ACHN (cell line): ENCODE measurements around the gene FGFBP3.

ENCODE experiments used
- DNase-seq: peaks from one replicate; pipeline ENCODE4 v3.0.0-alpha.2; 2015
- in situ Hi-C: cut with HindIII; loops from 2 replicates; pipeline ENCODE4 v1.10.0; 2017; ENCODE audit warnings: low sequenced_read_pairs, low pct_ligation_motif_present, low pct_unique_long_range_greater_than_20kb

Gene FGFBP3, protein sequence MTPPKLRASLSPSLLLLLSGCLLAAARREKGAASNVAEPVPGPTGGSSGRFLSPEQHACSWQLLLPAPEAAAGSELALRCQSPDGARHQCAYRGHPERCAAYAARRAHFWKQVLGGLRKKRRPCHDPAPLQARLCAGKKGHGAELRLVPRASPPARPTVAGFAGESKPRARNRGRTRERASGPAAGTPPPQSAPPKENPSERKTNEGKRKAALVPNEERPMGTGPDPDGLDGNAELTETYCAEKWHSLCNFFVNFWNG

DNA sequence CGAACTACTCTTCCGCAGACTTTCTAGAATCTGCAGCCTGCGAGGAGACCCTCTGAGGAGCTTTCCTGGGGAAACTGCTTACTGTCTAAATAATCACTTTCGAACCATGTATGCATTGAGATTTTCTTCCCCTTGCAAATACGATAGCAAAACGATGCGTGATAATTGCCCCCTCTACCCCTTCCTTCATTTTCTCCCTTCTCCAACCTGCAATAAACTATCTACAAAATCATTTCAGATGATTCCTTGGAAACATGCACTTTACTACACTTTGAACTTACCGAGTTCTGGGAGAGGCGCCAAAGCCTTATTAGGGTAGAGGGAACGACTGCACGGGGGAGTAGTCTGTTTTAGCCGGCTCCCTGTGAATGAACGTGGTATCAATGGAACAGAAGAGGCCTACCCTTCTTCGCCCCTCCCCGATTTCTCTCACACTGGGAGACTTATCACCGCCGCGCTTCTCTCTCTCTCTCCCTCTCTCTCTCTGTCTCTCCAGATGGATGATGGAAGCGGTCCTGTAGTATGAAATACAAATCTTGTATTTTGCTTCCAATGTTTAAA lies at the start of gene FGFBP3:
TSS of gene FGFBP3 (minus strand) at position 370 of the 561 bp plus-strand sequence. CDS start 517 bp downstream, outside the sequence.
- DNase-seq = peak; percentile 71
- in situ Hi-C loops = no loop called here

DNA sequence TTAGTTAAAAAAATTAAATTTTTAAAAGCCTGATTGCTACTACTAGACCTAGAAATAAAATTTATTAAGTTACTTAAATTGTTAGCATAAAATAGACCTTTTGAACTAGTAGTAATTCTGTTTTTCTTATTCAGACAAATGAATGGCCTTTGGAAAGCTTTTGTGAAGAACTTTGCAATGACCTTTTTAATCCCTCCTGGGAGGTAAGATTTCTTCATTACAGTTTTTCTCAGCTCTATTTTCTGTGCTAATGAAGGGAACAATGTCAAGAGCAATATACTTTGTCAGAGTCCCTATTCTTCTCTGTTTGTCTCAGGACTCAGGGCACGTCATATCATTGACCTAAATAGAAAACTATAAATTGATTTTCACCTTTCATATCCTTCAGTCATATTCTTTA lies 47.8 kb upstream of the FGFBP3 start:
- in situ Hi-C loops = no loop called here
- no peak for DNase-seq

DNA sequence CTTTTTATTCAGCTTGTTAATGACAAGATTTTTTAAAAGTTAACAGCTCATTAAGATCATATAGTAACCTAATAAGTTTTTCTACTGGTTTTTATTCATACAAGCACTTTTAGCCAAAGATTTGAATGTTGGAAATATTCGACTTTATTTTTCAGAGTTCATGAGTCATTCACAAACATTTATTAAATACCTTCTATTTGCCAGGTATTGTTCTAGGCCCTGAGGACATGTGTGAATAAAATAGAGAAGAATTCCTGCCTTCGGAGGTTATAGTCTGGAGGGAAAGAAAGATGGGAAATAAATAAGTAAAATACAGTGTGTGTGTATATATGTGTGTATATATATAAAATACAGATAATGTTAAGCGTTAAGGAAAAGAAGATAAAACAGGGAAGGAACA lies 45.8 kb upstream of the FGFBP3 start:
- no peak for DNase-seq
- in situ Hi-C loops = no loop called here

DNA sequence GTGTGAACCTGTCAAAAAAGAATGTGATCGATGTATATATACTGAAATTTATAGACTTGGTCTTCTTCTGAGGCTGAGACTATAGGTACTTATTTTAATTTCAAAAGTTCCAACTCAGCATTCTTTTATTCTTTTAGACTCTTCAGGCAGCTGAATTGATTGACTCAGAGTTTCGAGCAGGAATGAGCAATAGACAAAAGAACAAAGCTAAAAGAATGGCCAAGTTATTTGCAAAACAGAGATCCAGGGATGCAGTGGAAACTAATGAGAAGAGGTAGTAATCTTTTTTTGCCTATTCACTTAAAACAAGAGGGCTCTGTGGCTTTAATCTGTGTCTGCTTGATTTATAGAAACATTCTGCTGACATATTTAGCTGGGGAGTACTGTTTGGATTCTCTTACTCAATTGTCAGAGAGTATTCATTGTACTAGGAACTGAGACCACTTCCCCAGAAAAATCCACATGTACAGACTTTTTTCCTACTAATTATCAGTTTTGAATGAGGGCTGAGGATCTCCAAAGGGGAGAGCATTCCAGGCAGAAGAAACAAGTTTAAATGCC lies 44.4 kb upstream of the FGFBP3 start:
- in situ Hi-C loops = no loop called here
- no peak for DNase-seq

DNA sequence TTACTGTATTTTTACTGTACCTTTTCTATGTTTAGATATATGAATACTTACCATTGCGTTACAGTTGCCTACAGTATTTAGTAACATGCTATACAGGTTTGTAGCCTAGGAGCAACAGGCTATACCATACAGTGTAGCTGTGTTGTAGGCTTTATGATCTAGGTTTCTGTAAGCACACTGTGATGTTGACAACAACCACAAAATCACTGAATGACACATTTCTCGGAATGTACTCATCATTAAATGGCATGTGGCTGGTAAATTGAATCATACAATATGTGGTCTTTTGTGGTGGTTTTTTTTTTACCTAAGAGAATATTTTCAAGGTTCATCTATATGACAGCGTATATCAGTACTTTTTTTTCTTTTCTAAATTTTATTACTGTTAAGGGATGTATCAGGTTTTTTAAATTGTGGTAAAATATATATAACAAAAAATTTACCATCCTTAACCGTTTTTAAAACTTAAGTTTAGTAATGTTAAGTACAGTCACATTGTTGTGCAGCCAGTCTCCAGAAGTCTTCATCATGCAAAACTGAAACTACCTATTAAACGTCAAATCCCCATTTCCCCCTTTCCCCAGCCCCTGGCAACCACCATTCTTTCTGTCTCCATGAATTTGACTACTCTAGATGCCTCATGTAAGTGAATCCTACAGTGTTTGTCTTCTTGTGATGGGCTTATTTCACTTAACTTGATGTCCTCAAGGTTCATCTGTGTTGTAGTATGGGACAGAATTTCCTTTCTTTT lies 35.8 kb upstream of the FGFBP3 start:
- peak; percentile 9 for DNase-seq
- in situ Hi-C loops = no loop called here

DNA sequence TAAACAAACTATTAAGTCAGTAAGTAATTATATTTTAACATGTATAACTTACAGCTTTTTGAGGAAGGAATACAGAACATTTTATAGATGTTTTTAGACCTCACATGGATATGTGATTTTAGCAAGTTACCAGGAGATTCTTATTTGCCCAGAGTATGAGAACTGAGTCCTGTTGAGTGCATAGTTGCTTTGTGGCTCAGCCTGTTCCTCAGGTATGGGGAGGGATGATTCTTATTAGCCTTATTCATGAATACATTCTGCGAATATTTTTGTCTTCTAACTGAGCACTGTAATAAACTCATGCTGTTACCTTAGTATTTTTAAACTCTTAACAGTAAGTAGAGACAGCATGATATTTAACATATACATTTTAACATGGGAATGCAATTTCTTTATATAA lies 32.1 kb upstream of the FGFBP3 start:
- no peak for DNase-seq
- in situ Hi-C loops = no loop called here

DNA sequence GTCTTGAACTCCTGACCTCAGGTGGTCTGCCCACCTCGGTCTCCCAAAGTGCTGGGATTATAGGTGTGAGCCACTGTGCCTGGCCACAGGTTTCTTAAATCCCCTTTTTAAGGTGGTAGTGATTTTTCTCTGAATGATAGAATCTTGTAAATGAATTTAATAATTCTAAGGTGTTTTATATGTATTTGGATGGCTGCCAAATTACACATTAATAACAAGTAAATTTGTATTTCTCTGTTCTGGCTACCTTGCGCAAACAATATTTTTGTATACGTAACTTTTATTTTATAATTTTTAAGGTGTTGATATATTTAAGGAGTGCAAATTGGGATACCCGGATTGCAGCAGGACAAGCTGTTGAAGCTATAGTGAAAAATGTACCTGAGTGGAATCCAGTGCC lies 30.4 kb upstream of the FGFBP3 start:
- in situ Hi-C loops = no loop called here
- DNase-seq = no peak

DNA sequence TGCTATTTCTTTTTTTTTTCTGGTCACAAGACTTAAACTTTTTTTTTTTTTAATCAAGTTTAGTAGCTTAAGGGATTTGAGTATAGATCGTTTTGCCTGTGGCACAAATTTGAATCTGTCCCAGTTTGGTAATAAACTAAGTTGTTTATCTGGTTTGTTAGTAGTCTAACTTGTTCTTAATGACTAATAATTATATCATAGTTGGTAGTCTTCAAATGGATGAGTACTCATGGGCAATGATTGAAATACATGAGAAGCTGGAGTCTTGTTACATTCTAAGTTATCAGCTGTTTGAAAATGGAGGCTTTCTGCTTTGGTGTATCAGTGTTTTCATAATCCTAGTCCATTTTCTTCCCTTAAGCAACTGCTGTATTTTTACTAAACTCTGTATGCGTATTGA lies 26.6 kb upstream of the FGFBP3 start:
- DNase-seq = no peak
- in situ Hi-C loops = no loop called here

DNA sequence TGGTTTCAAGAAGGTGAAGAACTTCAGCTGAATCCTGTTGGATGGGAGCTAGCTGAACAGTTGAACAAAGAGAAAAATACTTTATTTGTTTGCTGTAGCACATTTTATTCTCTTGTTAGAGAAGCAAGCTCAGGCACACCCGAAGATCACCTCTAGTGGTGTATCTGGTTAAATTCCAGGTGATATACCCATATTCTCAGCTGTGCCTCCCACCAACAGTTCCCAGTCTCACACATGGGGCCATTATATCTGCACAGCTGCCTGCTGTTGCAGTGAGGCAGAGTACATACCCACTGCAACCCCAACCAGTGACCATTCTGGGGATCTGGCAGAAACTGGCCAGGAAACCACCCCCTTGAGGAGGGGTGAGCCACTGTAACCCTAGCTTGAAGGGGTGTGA lies 23.5 kb upstream of the FGFBP3 start:
- no peak for DNase-seq
- in situ Hi-C loops = no loop called here

DNA sequence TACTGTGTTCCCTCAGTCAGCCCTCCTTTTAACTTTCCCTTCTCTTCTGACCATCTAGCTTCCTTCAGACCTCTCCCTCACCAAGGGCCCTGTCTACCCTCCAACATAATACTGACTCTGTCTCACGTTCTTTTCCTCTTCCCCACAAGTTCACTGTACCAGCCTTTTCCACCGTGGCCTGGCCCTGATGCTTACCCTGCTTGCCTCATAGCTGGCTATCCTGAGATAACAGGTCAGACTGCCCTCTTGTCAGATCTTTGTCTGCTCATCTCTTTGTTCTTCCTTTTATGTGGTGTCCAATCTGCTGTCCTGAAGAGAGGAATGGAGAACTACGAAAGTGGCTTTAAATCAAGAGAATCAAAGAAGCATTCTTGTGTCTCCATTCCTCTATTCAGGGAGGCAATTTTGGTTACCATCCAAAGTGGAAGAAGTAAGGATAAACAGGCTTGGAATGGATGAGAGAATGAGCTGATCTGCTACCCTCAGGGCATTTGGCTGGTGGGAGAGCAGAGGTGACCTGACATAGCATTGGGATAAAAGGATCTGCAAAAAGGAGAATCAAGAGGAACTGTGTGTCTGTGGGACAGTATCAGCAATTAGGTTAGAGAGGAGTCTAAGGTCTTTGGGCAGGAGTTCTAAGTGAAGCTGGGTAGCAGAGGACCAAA lies 22.4 kb upstream of the FGFBP3 start:
- no peak for DNase-seq
- in situ Hi-C loops = no loop called here

DNA sequence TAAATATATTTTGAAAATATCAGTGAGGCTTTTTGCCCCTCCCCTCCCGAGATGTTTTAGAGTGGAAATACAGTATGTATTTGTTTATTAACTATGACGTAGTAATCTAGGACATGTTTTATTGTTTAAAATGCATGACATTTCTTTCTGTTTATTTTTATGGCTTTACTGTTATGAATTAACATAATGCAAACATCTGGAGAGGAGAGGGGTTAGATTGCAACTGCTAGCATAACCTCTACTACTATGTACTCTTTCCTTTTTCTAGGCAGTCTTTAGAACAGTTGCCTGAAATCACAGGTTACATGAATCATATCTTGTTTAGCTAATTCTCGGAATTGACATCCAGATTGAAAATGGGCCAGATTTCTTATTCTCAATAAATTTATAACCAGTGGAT lies 21.7 kb upstream of the FGFBP3 start:
- in situ Hi-C loops = no loop called here
- no peak for DNase-seq

DNA sequence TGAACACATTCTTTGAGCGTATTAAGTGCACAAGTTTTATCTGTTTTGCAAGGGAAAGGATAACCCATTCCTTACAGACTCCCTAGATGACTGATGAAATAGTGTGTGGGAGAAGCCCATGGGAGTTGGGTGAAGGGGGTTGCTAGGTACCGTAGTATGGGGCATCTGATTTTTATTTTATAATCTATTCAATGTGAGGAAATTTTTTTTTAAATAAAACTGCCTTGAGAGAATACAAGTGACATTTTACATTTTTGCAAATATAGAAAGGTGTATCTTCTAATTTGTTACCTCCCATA lies 15.7 kb upstream of the FGFBP3 start:
- no peak for DNase-seq

DNA sequence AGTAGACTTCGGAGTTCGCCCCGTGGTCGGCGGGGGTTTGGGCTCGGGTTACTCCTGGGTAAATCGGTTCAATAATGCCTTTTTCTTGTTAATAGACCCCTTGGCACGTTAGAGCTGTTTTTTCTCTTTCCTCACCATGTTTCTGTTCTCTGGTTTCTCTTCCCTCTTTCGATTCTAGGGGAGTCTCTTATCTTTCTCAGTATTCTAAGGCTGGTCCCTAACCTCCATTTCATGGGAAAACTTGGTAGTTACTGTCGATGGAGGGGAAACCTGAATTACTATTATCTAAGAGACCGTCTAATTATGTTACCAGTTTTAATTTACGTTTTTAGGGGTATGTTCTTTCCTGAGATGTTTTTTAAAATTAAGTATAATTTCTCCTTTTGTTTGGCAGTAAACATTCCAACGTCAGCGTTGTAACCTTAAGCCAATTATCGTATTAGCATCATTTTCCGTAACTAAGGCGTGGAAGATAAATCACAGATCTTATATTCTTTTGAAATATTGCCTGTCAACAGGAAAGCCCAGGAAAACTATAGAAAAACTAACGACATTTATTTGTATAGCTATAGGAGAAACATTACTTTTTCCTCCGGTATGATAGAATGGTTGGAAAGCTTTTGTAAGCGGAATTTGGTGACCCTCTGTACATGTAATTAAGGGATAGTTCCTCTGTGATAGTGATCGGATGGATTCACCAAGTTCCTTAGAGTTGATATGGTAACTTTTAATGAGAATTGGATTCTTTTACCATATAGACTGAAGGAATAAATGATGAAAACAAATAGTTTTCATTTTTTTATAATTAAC lies 15.1 kb upstream of the FGFBP3 start:
- no peak for DNase-seq
- in situ Hi-C loops = no loop called here

More for the DNA sequence above, 15.7 kb upstream of the FGFBP3 start:
- in situ Hi-C loops = no loop called here

DNA sequence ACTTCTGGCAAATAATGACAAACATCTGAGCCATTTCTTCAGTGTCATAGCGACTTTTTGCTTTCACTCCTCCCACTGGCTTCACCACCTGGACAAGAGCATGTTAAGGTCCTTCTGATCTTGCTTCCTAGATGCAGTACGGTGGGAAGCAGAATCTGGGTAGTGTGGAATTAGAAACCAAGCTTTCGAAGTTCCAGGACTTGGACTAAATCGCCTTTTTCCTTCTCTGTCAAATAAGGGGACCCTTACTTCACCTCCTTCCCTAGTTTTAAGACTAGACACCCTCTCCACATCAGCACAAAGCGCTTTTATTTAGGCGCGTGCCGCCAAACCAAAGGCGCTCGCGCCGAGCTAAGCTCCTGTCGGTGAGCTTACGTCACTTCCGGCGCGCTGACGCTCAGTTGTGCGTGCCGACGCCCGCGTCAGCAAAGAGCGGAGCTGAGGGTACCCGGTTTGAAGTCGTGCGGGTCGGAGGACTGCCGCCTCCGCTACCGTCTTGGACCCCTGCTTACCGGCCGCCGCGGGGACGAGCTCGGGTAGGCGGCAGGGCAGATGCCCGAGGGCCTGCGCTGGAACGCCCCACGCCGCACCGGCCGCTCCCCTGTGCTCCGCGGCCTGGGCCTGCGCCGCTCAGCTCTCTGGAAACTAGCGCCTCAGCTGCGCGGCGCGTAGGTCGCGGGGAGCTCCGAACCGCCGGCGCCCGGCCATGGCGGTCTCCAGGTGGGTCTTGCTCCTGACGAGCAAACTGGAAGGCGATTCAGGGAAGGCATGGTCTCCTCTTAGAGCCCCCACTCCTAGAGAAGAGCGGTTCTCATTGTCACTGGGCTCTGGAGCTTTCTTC lies 14.3 kb upstream of the FGFBP3 start, which contains the start of gene BTAF1:
TSS of gene BTAF1 (plus strand) at position 400 of the 841 bp plus-strand sequence. CDS start at position 707, 307 bp downstream.
- peak; percentile 94 for DNase-seq
- in situ Hi-C loops = no loop called here

DNA sequence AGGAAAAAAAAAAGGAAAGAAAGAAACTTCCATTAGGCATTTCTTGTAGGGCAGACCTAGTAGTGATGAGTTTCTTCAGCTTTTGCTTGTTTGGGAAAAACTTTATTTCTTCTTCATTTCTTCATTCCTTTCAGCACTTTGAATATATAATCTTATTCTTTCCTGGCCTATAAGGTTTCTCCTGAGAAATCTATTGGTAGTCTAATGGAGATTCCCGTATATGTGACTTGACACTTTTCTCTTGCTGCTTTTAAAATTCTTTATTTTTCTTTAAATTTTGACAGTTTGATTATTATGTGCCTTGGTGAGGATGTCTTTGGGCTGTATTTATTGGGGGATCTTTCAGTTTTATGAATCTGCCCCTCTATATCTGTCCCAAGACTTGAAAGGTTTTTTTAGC lies 10.4 kb upstream of the FGFBP3 start:
- in situ Hi-C loops = no loop called here
- DNase-seq = no peak

DNA sequence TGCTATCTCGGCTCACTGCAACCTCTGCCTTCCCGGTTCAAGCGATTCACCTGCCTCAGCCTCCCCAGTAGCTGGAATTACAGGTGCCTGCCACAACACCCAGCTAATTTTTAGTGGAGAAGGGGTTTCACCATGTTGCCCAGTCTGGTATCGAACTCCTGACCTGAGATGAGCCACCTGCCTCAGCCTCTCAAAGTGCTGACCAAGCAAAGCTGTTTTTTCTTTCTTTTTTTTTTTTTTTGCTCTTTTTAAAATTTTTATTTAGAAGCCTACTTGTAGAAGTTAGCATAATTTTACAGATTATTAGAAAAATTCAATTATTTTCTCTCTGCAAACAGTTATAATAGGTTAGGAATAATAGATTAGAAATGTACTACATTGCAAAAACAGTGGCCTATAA lies 1.2 kb upstream of the FGFBP3 start:
- in situ Hi-C loops = no loop called here
- DNase-seq = no peak

DNA sequence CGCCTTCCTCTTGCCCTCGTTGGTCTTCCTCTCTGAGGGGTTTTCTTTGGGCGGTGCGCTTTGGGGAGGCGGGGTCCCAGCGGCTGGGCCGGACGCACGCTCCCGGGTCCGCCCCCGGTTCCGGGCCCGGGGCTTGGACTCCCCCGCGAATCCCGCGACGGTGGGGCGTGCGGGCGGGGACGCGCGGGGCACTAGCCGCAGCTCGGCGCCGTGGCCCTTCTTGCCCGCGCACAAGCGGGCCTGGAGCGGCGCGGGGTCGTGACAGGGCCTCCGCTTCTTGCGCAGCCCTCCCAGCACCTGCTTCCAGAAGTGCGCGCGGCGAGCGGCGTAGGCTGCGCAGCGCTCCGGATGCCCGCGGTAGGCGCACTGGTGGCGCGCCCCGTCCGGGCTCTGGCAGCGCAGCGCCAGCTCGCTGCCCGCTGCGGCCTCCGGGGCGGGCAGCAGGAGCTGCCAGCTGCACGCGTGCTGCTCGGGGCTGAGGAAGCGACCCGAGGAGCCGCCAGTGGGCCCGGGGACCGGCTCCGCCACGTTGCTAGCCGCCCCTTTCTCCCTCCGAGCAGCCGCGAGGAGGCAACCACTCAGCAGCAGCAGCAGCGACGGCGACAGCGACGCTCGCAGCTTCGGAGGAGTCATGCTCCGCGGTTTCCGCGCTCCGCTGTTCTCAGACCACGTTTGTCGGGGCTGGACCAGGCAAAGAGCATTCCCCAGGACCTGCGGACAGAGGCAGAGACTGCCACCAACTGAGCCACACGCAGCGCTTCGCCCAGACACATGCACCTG lies 759 bp downstream of the FGFBP3 start:
- peak; percentile 74 for DNase-seq
- in situ Hi-C loops = no loop called here
